NCI-H345 (cell line): ENCODE data around the gene C2CD2L.
"Not testable (repeated sequence)": the region's sequence is repeated elsewhere in the genome, so short reads cannot be mapped to it uniquely, and the experiment has no call there.

Experiments
- DNase-seq: peaks from one replicate; lab custom pipeline; 2025; lab: John Stamatoyannopoulos, UW

The C2CD2L gene

DNA sequence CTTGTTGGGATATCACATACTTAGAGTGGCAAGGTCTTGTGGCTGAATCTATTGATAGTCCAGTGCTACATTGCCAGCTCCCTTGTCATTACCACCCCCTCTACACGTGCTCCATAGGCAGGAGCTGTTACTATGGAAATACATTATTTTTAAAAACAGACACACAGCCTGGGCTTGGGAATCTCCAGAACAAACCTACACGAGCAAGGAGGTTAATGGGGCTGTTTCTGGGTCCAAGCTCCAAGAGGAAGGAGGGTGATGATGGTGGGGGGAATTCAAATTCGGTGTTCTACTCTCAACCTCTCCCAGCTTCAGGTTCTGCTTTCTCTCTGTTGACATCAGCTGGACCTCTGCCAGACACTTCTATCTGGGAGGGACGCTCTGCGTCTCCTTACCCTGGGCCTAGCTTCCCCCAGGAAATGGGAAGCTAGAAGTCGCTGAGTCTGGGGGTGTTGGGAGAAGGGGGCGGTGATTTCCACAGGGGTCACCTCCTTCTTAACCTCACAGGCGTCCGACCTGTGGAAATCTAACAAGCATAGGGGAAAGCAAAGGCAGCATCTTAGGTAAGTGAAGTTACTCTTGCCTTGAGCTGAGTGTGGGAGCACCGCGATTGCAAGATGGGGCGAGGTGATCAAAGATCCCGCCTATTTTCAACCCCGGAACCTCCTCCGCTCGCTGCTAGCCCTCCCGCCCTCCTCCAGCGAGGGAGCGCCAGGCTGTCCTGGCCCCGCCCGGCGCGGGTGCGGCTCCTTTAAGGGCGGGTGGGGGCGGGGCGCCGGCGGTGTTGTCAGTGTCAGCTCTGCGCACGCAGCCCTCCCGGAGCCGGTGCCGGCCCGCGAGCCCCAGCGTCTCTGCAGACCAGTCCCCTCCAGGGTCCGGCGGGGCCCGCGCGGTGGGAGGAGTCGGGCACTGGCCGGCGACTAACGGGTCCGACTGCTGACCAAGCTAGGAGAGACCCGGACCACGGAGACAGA lies at the start of gene C2CD2L:
Gene C2CD2L, plus strand, starts transcription at position 781 of the 974 bp plus-strand sequence. CDS start 398 bp downstream, outside the sequence.
- DNase-seq = peak; percentile 92

- DNase-seq = not testable (repeated sequence)
Observed at GRCh38 chr11:119059128-119059527, 48.0 kb upstream of the C2CD2L start.

GRCh38 chr11:119061256-119061655 lies 45.9 kb upstream of the C2CD2L start:
- DNase-seq = no peak

DNA sequence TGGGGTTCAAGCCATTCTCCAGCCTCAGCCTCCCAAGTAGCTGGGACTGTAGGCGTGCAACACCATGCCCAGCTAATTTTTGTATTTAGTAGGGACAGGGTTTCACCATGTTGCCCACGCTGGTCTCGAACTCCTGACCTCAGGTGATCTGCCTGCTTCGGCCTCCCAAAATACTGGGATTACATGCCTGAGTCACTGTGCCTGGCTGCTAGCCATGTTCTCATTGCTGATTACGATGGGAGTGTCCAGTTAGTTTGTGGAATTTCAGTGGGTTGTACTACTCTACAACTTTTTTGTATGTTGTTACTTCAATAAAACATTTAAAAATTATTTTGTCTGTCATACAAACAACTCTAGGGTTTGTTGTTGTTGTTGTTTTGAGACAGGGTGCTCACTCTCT lies 44.4 kb upstream of the C2CD2L start:
- no peak for DNase-seq

DNA sequence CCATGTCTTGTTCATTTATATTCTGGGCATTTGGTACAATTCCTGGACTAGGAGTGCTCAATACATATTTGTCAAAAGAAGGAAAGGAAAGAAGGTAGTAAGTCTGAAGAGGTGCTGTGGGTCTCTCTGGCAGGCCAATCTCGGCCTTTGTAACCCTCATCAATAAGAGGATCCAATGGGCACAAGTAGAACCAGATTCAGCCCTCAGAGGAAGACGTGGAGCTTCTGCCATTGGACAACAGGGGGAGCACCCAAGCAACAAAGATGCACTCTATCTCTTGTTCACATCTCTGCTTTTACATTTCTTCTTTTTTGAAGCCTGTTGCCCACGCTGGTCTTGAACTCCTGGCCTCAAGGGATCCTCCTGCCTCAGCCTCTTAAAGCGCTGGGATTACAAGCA lies 41.8 kb upstream of the C2CD2L start:
- no peak for DNase-seq

DNA sequence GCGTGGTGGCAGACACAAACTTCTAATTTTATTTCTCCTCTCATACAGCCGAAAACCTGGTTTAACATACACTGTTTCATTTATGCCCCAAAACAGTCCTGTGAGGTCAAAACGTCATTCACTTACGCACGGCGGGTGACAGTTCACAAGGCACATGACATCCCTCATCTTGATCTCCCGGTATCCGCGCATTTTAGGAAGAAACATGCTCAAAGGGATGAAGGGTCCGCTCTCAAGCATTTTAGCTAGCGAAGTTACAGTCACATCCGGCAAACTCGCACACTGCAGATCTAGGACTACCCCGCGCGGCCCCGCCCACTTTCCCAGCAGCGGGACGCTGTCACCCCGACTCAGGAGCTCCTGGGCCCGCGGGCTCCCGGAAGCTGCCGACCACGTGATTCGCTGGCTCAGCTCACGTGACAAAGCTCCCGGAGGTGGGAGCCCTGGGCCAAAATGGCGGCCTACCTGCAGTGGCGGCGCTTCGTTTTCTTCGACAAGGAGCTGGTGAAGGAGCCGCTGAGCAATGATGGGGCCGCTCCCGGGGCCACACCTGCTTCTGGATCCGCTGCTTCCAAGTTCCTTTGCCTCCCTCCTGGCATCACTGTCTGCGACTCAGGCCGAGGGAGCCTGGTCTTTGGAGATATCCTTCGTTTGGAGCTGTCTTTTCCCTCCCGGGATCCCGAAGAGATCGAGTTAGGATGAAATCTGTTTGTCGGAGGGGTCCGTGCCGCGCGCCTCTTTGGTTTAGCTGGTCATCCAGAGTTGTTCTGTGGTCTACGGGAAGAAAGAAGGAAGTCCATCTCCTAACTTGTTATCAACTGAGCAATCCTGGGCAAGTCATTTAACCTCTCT lies 39.5 kb upstream of the C2CD2L start, which contains the start of gene VPS11:
Gene VPS11, plus strand, starts transcription at position 448 of the 852 bp plus-strand sequence. Its CDS starts 6 bp downstream, at position 454.
- DNase-seq = peak; percentile 95

DNA sequence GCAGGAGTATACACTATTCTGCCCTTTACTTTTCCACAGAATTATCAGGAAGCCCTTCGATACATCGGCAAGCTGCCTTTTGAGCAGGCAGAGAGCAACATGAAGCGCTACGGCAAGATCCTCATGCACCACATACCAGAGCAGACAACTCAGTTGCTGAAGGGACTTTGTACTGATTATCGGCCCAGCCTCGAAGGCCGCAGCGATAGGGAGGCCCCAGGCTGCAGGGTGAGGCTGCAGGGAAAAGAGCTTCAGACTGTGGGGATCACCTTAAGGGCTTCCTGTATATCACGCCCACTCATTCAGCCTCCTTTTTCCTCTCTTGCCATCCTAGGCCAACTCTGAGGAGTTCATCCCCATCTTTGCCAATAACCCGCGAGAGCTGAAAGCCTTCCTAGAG lies 29.3 kb upstream of the C2CD2L start:
- DNase-seq = no peak

- no peak for DNase-seq
Observed at GRCh38 chr11:119078675-119079420, 28.3 kb upstream of the C2CD2L start.

DNA sequence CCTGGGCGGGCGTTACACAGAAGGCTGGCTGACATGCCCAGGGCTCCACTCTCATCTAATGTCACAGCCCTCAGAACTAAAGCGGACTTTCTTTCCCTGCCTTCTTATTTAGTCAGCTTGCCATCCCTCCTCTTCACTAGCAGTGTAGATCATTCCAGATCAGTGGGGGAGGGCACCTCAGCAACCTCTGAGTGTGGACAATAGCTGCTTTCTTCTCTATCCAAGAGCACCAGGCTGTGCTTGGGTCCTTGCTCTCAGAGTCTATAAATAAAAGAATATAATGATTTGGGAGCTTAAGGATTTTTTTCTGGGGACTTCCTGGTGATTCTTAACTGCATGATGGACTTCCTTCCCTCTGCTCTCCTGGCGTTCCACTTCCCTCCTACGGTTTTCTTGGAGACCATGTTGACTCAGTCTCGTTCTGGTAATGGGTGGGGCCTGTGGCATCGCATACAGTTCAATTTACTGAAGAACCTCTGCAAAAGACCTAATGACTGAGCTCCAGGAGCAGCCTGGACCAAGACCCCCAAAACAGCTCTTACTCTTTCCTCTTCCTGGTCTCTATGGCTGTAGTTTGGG lies 25.4 kb upstream of the C2CD2L start:
- DNase-seq = no peak

DNA sequence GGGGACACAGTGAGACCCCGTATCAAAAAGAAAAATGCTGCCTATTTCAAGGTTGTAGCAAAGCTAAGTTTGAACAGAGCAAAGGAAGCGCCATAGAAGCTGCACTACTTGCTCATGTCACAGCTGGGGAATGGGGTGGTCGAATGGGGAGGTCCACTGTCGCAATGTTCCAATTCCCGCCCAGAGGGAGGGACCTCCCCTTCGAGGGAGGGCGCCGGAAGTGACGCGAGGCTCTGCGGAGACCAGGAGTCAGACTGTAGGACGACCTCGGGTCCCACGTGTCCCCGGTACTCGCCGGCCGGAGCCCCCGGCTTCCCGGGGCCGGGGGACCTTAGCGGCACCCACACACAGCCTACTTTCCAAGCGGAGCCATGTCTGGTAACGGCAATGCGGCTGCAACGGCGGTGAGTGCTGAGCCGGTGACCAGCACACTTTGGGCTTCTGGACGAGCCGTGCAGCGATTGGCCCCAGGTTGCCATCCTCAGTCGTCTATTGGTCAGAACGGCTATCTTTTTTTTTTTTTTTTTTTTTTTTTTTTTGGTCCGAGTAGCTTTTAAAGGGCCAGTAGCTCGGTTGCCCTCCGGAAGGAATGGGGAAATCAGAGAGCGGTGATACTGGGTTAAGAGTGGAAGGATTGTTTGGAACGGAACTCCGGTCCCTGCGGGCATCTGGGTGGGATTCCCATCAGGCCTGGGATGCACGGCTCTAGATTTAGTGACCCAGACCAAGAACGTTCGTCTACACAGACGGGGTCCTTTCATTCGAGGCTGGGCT lies 22.3 kb upstream of the C2CD2L start, which contains the start of gene HMBS:
Gene HMBS, plus strand, starts transcription at position 219 of the 774 bp plus-strand sequence. Its CDS starts 153 bp downstream, at position 372.
- DNase-seq = peak; percentile 93

DNA sequence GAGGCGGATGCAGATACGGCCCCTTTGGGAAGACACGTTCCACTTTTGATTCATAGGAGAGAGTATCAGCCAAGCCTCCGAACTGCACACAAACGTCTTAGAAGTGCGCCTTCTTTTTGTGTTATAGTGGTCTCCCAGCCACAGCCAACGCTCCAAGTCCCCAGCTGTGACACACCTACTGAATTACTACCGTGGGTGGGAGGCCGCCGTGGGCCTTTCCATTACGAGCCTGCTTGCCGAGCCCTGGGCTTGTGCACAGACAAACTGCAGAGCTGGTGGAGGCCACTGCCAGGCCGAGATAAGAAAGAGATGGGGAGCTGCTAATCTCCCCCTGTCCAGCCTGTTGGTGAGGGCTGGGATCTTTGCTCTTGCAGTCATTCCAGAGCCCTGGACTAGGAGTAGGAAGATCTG lies 21.7 kb upstream of the C2CD2L start:
- DNase-seq = no peak

DNA sequence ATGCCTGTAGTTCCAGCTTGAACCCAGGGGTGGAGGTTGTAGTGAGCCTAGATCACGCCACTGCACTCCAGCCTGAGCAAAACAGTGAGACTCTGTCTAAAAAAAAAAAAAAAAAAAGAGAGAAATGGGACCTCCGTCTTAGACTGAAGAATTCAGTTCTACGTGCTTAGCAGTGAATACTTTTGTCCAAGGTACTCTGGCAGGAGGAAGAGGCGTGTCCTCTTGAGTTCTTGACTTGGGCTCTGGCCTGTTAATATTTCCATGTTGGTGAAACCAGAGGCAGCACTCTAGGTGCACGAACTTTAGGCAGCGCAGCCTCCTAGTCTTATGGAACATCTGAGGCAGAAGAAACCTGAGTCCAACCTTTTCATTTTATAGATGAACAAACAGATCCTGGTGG lies 20.0 kb upstream of the C2CD2L start:
- no peak for DNase-seq

DNA sequence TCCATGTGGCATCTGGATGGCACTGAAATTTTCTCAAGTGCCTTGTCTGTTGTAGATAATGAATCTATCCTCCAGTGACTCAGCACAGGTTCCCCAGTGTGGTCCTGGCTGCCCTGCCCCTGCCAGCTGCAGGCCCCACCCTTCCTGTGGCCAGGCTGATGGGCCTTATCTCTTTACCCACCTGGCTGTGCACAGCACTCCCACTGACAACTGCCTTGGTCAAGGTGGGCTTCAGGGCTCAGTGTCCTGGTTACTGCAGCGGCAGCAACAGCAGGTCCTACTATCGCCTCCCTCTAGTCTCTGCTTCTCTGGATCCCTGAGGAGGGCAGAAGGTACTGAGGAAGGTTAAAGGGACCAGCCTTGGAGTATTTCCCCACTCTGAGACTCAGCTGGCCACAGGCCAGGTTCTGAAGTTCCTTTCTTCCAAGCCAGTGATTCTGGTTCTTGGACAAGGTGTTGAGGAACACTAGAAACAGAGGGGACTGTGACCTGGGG lies 19.4 kb upstream of the C2CD2L start:
- no peak for DNase-seq

DNA sequence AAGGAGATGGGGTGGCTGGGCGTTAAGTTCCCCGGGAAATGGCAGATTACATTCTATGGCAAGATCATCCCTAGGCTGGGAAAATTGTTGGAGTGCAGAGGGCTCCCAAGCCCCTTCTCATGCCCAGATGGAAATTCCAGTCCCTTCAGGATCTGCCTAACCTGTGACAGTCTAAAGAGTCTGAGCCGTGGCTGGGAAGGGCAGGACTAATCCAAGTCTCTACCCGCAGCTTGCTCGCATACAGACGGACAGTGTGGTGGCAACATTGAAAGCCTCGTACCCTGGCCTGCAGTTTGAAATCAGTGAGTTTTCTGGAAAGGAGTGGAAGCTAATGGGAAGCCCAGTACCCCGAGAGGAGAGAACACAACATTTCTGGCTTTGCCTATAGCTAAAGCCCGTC lies 18.7 kb upstream of the C2CD2L start:
- no peak for DNase-seq

- DNase-seq = no peak
Observed at GRCh38 chr11:119089319-119089718, 17.8 kb upstream of the C2CD2L start.

DNA sequence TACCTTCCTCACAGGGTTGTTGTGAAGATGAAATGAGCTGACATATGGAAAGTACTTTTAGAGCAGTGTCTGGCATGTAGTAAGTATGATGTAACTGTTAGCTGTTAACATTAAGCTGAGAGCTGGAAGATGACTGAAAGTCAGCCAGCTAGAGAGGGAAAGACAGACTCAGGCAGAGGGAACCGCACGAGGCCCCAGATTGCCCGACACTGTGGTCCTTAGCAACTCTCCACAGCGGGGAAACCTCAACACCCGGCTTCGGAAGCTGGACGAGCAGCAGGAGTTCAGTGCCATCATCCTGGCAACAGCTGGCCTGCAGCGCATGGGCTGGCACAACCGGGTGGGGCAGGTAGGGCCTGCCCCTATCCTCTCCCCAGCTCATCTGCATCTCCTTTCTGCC lies 16.0 kb upstream of the C2CD2L start:
- no peak for DNase-seq

GRCh38 chr11:119091966-119092879 lies 14.9 kb upstream of the C2CD2L start:
- DNase-seq = no peak

- DNase-seq = no peak
Observed at GRCh38 chr11:119092880-119093842, 14.0 kb upstream of the C2CD2L start.
